H54 (cell line): ENCODE measurements around the gene TDP1.
"Not testable (repeated sequence)": the region's sequence is repeated elsewhere in the genome, so short reads cannot be mapped to it uniquely, and the experiment has no call there.

ENCODE experiments used
- DNase-seq: peaks from one replicate; pipeline ENCODE4 v3.0.0; 2011; ENCODE audit warnings: low spot score, mixed read lengths; ENCODE audit not compliant: insufficient read length
- FAIRE-seq: peaks from 3 replicates; lab custom pipeline; 2011; peaks lifted over from hg19 to GRCh38; lab: Jason Lieb, UNC
- POLR2A ChIP-seq: IDR thresholded peaks from 2 replicates; pipeline ENCODE4 v1.6.1; 2011; ENCODE audit warnings: low read depth, mild to moderate bottlenecking, low read length

Gene TDP1

GRCh38 chr14:90060965-90061684 lies 105.4 kb downstream of the TDP1 start:
- TF ChIP-seq POLR2A, result no peak
- DNase-seq (no peak), FAIRE-seq (no peak)

GRCh38 chr14:90061685-90062126 lies 106.0 kb downstream of the TDP1 start, which contains the start of gene KCNK13:
KCNK13 (plus strand) TSS chr14:90061994; CDS start chr14:90062206, 212 bp downstream.
- FAIRE-seq, result no peak
- no peak for TF ChIP-seq POLR2A
- DNase-seq, result no peak

- DNase-seq (no peak), FAIRE-seq (no peak)
- TF ChIP-seq POLR2A, result no peak
These were observed 106.5 kb downstream of the TDP1 start for GRCh38 chr14:90062127-90062794.

GRCh38 chr14:90062822-90063539 lies 107.3 kb downstream of the TDP1 start:
- DNase-seq (no peak), FAIRE-seq (no peak)

GRCh38 chr14:90072350-90072749 lies 116.6 kb downstream of the TDP1 start:
- no peak for DNase-seq
- no peak for FAIRE-seq
- TF ChIP-seq POLR2A, result no peak

More at GRCh38 chr14:90062822-90063539, 107.3 kb downstream of the TDP1 start:
- no peak for TF ChIP-seq POLR2A

GRCh38 chr14:90079576-90079975 lies 123.8 kb downstream of the TDP1 start:
- FAIRE-seq, result no peak
- no peak for TF ChIP-seq POLR2A

GRCh38 chr14:90087433-90087832 lies 131.7 kb downstream of the TDP1 start:
- no peak for FAIRE-seq
- TF ChIP-seq POLR2A, result no peak
- no peak for DNase-seq

More at GRCh38 chr14:90079576-90079975, 123.8 kb downstream of the TDP1 start:
- DNase-seq, result no peak

- TF ChIP-seq POLR2A, result no peak
- DNase-seq, result no peak
- no peak for FAIRE-seq
These were observed 132.4 kb downstream of the TDP1 start for GRCh38 chr14:90088176-90088575.

- not testable (repeated sequence) for FAIRE-seq, DNase-seq
These were observed 133.8 kb downstream of the TDP1 start for GRCh38 chr14:90089486-90089885.

- TF ChIP-seq POLR2A, result no peak
- DNase-seq (no peak), FAIRE-seq (no peak)
These were observed 135.7 kb downstream of the TDP1 start for GRCh38 chr14:90091393-90091792.

GRCh38 chr14:90093942-90094595 lies 138.3 kb downstream of the TDP1 start:
- FAIRE-seq (no peak), DNase-seq (no peak)
- no peak for TF ChIP-seq POLR2A
